GM15510 (cell line): ENCODE results near the gene HP.

Experiments
- POLR2A ChIP-seq: IDR thresholded peaks from 3 replicates; pipeline ENCODE4 v1.6.1; 2011; ENCODE audit warnings: borderline replicate concordance; ENCODE audit not compliant: insufficient read length; ENCODE audit errors: extremely low read depth

HP gene

GRCh38 chr16:72027669-72028378, 26.5 kb upstream of the HP start:
- no peak for TF ChIP-seq POLR2A

GRCh38 chr16:72029567-72030271, 24.6 kb upstream of the HP start:
- no peak for TF ChIP-seq POLR2A

GRCh38 chr16:72033437-72033836, 20.9 kb upstream of the HP start:
- no peak for TF ChIP-seq POLR2A

- no peak for TF ChIP-seq POLR2A
Measured at GRCh38 chr16:72036098-72036497, 18.2 kb upstream of the HP start.

GRCh38 chr16:72042157-72042660, 12.1 kb upstream of the HP start:
- no peak for TF ChIP-seq POLR2A

GRCh38 chr16:72043058-72043457, 11.2 kb upstream of the HP start:
- no peak for TF ChIP-seq POLR2A

- TF ChIP-seq POLR2A = no peak
Measured at GRCh38 chr16:72043539-72043938, 10.8 kb upstream of the HP start.

GRCh38 chr16:72044296-72044695, 10.0 kb upstream of the HP start:
- no peak for TF ChIP-seq POLR2A

- no peak for TF ChIP-seq POLR2A
Measured at GRCh38 chr16:72044825-72045359, 9.4 kb upstream of the HP start.

GRCh38 chr16:72049110-72049509, 5.2 kb upstream of the HP start:
- TF ChIP-seq POLR2A = no peak

- no peak for TF ChIP-seq POLR2A
Measured at GRCh38 chr16:72050769-72051464, 3.4 kb upstream of the HP start.

GRCh38 chr16:72051818-72052217, 2.5 kb upstream of the HP start:
- no peak for TF ChIP-seq POLR2A

- TF ChIP-seq POLR2A = no peak
Measured at GRCh38 chr16:72055911-72056310, 1.6 kb downstream of the HP start.

GRCh38 chr16:72060405-72060804, 6.1 kb downstream of the HP start:
- no peak for TF ChIP-seq POLR2A

GRCh38 chr16:72061564-72061963, 7.3 kb downstream of the HP start:
- TF ChIP-seq POLR2A = no peak
